RCC 7860 (cell line): ENCODE measurements around the gene RHOV.
A peak's percentile ranks its signal among the peaks of the same experiment; 100 is the strongest.

Source experiments
- DNase-seq: peaks from one replicate; pipeline ENCODE4 v3.0.0-alpha.2; 2015; ENCODE audit warnings: low spot score
- FAIRE-seq: peaks from 2 replicates; lab custom pipeline; 2012; peaks lifted over from hg19 to GRCh38; lab: Jason Lieb, UNC

The RHOV gene

DNA sequence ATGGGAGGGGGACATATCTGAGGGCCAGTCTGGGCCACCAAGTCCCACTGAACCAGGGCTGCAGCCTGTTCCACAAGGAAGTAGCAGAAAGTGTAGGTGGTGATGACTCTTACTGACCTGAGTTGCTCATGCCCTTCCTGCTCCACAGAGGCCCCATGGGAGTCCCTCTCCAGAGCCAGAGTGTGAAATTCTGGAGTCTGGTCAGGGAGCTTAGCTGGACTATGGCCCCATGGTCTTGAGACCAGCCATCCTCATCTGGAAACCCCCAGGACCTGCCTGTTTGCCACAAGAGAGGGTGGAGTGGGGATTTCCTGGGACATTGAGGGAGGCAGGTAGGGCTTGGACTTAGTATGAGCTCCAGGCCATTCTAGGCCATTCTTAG lies 27.2 kb downstream of the RHOV start:
- DNase-seq (no peak), FAIRE-seq (no peak)

DNA sequence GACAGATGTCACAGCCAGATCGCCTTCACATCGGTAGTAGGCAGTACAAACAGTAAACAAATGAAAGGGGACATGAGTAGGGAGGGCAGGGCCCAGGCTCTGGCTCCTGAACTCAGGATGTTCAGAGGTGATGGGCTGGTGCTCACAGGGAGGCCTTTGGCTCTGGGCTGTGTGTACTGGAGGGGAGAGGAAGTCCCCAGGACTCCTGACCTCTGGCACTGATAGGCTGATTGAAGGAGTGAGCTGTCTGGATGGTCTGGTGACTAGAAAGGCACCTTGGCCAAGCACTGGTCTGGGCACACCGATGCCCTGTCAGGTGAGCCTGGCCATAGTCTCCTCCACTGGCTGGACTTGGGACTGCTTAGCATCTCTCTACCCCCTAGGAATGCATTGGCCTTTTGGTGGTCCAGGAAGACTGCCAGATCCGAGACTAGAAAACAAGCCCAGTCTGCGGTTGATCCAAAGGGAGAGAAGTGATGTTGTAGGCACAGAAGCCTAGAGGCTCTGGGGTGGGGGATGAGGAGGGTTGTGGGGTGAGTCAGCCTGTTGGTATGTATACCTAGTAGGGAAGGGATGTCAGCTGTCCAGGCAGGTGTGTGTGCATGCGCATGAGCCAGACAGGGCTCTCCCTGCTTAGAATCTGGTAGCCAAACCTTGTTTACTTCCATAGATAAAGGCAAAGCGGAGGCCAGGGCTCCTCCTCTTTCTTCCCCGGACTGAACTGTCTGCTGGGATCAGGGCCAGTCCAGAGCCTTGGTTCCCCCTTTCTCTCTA lies 28.3 kb downstream of the RHOV start:
- no peak for DNase-seq
- no peak for FAIRE-seq

DNA sequence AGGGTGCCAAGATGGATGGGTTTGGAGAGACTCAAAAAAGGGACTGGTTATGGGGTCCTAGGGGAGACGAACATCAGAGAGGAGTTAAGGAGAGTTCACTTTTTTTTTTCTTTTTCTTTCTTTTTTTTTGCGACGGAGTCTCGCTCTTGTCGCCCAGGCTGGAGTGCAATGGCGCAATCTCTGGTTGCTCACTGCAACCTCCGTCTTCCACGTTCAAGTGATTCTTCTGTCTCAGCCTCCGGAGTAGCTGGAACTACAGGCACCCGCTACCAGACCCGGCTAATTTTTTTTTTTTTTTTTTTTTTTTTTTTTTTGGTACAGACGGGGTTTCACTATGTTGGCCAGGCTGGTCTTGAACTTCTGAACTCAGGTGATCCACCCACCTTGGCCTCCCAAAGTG lies 29.0 kb downstream of the RHOV start:
- FAIRE-seq (no peak), DNase-seq (no peak)

DNA sequence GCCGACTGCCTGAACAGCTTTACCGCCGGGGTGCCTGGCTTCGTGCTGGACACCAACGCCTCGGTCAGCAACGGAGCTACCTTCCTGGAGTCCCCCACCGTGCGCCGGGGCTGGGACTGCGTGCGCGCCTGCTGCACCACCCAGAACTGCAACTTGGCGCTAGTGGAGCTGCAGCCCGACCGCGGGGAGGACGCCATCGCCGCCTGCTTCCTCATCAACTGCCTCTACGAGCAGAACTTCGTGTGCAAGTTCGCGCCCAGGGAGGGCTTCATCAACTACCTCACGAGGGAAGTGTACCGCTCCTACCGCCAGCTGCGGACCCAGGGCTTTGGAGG lies 29.4 kb downstream of the RHOV start:
- no peak for FAIRE-seq
- DNase-seq, result no peak

DNA sequence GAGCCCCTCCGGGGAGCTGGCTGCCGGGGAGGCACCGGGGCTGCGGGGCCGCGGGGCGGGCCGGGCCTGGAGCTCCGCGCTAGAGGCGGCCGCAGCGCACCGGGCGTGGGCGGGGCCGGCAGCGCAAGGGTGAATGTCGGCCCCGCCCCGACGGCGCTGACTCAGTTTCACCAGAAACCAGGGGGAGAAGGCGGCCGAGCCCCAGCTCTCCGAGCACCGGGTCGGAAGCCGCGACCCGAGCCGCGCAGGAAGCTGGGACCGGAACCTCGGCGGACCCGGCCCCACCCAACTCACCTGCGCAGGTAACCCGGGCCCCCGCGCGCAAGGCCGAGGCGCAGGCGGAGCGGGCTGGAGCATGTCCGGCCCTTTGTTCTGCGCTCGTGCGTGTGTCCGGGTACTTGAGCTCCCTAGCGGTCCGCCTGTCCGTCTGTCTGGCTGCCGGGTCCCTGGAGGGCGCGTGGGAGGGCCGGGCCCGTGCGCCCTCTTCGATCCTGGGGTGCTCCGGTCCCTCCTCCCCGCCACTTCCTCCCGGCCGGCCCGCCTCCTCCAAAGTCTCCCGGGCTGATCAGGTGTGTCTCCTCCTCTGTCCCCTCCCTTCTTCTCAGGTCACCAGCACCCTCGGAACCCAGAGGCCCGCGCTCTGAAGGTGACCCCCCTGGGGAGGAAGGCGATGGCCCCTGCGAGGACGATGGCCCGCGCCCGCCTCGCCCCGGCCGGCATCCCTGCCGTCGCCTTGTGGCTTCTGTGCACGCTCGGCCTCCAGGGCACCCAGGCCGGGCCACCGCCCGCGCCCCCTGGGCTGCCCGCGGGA lies 29.9 kb downstream of the RHOV start, which contains the start of gene SPINT1:
SPINT1 (plus strand) TSS at position 164 of the 811 bp plus-strand sequence; CDS start at position 671, 507 bp downstream.
- no peak for FAIRE-seq
- no peak for DNase-seq

DNA sequence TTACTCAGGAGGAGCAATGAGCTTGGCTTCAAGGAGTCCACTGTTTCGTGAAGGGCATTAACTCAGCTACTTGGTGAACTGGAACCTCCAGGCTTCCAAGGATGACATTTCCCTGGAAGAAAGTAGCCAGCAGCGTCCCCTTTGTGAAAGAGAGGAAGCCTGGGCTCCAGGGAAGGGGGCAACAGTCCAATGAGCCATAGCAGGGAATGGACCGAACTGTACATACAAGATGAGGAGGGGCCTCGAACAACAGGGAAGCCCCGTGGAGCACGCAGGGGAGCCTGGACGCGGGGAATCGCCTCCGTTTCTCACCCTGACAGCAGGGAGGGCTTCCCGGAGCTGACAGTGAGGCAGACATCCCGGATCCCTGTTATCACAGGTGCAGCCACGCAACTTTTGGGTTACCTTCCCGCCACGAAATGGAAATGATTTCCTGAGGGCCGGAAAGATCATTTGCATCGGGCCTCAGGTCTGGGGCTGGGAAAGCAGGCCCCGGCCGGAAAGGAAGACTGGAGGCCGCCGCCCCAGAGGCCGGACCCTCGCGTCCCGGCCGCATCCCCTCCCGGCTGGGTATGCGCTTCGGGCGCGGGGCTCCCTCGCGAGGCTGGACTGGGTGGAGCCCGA lies 30.7 kb downstream of the RHOV start:
- no peak for FAIRE-seq
- no peak for DNase-seq

DNA sequence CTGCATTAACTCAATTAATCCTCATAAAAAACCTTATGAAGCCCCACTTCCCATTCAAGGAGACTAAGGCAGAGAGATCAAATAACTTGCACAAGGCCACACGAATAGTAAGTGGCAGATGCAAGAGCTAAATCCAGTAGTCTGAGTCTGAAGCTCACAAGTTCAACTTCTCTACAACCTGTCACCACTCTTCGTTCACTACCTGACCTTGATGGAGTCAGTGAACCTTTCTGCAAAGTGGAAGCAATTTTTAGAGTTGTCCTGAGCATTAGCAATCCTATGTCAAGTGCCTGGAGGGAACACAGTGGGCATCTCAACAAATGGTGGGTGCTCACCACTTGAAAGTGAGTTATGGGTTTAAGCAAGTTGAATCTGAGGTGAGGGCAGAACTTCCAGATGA lies 32.3 kb downstream of the RHOV start:
- FAIRE-seq (no peak), DNase-seq (no peak)

DNA sequence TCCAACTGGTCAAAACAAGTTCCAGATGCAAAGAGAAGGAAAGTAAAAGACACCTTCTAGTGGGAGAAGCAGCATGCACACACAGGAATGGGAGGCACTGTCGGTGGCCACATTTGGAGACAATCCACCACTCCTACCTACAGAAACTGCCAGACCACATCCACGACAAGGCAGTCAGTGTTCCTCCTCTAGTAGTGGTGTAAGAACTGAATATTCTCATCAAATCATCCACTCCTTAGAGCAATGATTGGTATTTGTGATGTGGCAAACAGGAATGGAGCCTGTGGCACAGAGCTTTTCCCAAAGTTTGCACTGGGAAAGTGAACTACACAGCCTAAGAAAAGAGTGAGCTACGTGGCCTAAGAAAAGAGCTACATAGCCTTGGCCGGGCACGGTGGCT lies 35.3 kb downstream of the RHOV start:
- no peak for DNase-seq
- no peak for FAIRE-seq

DNA sequence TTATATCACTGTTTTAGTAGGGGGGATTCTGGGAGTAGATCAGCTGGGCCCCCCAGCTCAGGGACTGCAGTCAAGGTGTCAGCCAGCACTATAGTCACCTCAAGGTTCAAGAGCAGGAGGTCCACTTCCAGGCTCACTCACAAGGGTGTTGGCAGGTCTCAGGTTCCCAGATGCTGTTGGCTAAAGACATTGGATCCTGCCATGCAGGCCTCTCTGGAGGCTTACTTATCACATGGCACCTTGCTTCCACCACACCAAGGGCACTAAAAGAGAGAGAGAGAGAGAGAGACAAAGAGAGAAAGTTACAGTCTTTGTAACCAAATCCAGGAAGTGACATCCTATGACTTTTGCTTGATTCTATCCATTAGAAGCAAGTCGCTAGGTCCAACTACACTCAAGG lies 38.0 kb downstream of the RHOV start:
- FAIRE-seq (no peak), DNase-seq (no peak)

DNA sequence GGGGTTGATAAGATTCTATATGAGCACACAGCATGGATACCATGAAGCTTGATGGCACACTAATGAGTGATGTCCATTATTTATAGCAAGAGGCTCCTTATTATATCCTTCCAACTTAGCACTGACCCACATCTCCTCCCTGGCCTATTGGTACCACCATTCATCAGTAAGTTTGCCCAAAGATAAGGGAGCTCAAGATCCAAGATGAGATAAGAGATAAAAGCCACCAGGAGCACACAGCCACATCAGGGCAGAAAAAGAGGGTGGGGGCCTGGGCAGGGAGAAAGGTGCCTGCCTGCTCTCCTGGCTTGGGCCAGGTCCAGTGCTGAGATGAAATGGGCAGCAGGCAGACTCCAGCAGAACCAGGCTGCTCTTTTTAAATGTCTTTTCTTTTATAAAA lies 41.1 kb downstream of the RHOV start:
- no peak for FAIRE-seq
- no peak for DNase-seq

DNA sequence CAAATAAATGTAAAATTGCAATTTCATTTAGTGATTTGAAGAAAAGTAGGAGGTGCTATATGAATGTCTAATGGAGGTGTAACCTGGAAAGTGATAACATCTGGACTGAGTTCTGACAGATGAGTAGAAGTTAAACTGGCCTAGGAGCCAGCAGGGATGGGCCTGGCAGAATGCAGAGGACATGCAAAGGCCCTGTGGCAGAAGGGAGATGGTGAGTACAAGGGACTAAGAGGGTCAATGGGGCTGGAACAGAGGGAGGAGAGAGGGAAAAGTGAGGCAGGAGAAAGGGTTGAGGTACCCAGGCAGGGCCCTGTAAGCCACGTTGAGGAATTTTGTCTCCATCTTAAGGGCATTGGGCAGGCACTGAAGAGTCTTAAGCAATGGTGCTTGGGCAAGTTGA lies 42.2 kb downstream of the RHOV start:
- DNase-seq, result no peak
- no peak for FAIRE-seq

DNA sequence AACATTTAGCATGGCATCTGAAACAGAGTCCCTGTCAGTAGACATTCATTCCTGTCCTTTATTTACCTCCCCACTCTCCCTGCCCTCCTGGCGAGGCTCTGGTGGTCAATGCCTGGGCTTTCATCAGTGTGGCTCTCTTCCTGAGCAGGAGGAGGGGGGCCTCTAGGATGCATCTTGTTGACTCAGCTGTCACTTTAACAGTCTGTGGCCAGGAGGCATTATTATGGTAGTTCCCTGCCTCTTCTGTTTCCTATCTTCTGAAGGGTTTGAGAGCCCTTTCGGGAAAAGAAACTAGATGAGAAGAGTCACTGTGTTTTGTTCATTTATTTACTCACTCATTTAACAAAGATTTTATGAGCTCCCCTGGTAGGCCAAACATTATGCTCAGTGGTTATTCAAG lies 43.1 kb downstream of the RHOV start:
- DNase-seq (no peak), FAIRE-seq (no peak)

DNA sequence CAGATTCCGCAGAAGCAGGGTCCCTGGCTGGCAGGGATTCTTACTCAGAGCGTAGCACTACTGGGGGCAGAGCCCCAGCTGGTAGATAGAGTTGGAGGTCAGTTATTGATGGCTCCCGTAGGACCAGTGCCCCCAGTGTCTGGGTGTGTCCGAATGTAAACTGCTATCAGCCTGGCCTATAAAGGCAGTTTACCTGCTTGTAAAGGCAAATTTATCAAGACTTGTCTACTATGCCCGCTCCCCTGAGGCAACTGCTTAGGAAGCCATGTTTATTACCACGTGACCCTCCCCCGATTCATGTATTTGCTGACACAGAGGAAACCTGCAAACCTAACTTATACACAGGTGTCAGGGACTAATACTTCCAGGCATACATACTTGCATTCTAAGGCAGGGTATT lies 44.9 kb downstream of the RHOV start:
- FAIRE-seq, result no peak
- DNase-seq, result no peak

DNA sequence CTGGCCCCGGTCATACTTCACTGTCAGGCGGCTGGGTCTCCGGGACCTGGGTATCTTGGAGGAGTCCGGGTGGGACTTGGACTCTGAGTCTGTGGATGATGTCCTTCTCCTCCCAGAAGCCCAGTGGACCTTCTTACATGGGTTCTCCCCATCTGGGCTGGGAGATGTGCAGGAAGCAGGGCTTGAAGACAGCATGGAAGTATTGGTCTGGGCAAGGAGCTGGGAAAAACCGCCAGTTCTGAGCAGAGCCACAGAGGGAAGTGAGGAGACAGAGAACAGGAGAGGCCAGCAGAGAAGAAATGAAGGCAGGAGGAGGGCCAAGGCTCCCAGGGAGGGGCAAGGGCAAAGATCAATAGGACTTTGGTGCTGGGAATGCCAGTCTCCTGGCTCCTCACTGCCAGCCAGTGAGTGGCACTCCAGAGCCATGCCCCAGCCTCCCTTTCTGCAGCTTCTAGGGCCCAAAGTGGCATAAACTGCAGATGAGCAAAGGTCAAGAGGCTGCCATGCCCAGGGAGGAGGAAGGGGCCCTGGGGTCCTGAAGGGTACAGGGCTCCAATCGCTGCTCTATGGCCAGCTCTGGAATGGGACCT lies 45.5 kb downstream of the RHOV start, which contains the start of gene PPP1R14D:
PPP1R14D (minus strand) TSS at position 262 of the 590 bp plus-strand sequence; CDS start at position 195, 67 bp downstream.
- no peak for DNase-seq
- no peak for FAIRE-seq

DNA sequence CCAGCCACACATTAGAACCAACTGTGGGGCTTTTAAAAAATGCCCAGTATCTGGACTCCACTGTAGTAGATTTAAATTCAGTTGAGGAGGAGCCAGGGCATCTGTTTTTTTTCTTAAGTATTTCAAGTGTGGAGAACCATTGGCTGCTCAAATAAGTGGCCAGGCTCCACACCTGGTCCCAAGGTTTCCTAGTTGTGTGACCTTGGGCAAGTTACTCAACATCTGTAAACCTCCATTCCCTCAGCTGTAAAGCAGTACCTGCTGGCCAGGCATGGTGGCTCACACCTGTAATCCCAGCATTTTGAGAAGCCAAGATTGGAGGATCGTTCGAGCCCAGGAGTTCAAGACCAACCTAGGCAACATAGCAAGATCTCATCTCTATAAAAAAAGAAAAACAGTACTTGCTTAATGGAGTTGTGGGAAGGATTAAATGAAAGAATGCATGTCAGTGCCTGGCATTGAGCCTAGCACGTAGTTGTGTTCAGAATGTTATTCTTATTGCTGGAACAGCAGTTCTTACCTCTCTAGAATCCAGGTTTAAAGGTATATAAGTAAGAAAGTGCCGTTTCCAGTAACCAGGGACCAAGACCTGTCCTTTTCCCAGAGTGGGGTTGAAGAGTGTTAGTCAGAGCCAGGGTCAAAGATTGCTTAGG lies 47.5 kb downstream of the RHOV start:
- FAIRE-seq, result no peak
- DNase-seq, result no peak

DNA sequence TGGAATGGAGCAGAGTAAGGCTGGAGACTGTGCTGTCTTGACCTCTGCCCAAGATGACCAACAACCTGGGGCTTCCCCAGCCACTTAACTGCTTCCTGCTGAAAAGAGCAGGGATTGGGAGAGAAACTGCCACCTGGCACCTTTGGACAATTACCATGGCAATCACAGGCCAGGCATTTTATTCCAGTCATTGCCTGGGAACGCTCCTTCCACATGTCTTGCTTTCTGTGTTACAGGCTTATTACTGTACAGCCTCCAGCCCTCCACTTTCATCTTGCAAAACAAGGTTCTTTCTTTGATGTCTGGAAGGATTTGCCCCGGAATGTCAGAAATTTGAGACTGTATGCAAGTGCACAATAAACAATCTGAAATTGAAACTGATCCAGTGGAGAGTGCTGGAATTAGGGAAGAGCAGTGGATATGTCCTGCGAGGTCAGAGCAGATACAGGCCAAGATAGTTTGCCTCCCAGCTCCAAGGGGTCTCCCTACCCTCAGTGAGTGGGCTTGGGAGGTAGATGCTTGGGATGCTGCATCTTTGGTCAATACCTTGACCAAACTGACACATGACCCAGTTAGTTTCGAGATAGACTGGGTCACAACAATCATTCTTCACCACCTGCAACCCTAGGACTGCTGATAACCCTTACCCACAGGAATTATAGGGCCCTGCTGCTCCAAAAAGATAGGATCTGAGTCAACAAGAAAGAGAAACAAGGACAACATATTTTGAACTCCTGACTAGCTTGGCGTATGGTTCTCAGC lies 48.2 kb downstream of the RHOV start:
- peak; percentile 14 for DNase-seq
- FAIRE-seq, result no peak

DNA sequence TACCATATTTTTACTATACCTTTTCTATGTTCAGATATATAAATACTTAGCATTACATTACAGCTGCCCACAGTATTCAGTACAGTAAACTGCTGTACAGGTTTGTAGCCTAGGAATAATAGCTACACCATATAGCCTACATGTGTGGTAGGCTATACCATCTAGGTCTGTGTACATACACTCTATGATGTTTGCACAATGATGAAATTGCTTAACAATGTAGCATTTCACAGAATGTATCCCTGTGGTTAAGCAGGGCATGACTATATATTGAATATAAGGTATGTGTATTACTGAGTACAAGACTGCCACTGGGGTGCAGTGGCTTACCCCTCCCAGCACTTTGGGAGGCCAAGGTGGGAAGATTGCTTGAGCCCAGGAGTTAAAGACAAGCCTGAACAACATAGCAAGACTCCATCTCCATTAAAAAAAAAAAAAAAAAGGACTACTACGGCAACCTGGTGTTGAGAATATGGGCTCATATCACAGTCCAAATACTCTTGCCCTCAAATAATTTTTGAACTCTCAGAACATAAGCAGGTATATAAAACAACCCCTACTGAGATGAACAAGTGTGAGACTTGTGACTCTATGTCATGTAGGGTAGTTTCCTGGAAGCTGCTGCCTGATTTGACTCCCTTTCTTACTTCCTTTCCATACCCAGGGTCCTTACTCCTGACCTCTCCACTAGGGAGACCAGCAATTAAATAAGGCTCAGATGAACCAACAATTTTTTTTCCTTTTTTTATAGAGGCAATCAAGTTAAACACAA lies 50.3 kb downstream of the RHOV start:
- FAIRE-seq (no peak), DNase-seq (no peak)
